ENCODE measurements around the gene REXO5.
"Not testable (repeated sequence)": the region's sequence is repeated elsewhere in the genome, so short reads cannot be mapped to it uniquely, and the experiment has no call there.

The REXO5 gene

DNA sequence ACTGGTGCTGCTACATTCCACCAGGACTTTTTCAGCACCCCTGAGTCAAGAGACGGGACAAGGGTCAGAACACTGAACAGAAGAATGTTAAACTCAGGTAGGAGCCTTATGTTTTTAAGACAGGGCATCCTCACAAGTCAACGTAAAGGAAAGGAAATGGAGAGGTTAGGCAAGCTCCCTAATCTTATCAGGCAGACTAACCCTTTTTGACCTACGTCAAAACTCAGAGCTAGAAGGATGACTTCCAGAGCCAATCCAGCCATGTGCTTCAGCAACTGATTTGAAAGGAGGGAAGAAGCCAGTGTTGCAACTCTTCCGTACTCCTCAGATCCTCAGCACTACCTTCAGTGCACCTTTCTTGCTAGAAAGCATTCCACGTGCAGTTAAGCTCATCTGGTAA is 46.8 kb downstream of the REXO5 start:
- no peak for DNase-seq

DNA sequence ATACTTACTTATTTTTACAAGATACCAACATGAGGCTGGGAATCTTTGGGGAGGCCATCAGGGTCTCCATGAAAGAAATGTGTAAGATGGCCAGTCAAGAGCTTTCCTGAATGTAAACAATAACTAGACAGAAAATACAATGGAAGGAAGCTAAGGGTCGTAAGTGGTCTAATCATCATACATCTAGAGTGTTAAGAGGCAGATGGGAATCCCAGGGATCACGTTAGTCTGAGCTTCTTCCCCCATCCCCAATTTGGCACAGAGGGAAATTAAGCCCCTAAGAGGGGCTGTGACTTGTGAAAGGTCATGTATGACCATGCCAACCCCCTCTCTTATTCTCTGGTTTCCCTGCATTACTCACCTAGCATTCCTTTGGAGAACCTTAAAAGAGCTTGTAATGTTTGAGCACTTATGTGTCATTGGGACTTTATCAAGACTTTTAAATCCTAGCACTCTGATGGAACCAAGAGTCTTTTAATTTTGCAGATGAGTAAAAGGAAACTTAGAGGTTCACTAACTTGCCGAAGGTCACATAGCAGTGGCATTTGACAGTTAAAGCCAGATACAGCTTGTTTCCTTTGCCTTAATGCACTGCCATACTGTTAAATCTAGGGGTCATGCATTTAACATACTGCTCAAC is 47.8 kb downstream of the REXO5 start:
- no peak for DNase-seq

DNA sequence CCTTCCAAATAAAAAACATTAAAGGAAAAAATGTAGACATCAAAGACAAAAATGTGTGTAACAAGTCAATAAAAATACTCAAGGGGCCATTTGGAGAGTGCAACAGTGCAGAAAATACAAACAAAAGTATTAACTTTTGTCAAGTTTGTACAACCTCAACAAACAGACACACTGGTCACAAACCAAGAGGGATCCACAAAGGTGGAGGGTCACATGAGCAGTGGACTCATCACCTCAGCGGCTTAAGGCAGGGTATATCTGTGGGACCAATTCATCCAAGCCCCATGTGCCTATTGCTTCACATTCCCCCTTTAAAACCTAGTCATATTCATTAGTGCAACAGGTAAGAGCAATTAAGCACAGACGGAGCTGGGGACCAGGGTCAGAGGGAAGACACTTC is 48.6 kb downstream of the REXO5 start:
- no peak for DNase-seq

- no peak for DNase-seq
Observed at GRCh38 chr16:20857281-20857680, 51.0 kb downstream of the REXO5 start.

GRCh38 chr16:20859229-20859628 is 52.9 kb downstream of the REXO5 start:
- DNase-seq: no peak

DNA sequence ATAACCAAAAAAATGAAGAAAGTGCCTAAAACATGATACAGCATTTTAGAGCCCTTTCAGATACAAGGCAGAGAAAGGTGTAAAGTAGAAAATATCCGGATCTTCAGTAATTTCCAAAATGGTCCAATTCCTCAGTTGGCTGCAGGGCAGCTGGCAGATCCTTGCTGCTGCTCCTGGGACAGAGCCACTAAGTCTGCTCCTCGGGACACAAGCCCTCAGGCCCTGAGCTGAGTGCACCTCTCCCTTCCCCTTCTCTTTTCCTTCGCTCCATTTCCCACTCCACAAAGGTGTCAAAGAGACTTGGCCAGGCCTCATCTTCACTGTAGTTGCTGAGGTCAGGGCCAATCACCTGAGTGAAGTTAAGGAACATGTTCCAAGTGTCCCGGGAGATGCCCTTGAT is 53.4 kb downstream of the REXO5 start:
- DNase-seq: no peak

DNA sequence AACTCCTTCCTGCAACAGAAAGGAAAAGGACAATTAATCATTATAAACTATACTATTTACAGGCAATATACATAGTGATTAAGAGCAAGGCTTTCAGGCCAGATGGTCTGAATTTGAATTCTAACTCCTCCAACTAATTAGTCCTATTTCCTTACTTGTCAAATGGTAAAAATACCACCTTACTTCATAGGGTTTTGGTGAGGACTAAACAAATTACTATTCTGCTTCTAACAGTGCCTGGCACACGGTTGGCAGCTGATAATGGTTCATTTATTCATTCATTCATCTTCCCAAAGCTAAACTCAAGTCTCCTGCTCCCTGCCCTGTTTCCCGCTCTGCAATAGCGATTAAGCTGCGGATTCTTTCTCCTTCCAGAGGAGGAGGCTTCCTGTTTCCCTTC is 54.0 kb downstream of the REXO5 start:
- DNase-seq: no peak

- not testable (repeated sequence) for DNase-seq
Observed at GRCh38 chr16:20860995-20861394, 54.7 kb downstream of the REXO5 start.

DNA sequence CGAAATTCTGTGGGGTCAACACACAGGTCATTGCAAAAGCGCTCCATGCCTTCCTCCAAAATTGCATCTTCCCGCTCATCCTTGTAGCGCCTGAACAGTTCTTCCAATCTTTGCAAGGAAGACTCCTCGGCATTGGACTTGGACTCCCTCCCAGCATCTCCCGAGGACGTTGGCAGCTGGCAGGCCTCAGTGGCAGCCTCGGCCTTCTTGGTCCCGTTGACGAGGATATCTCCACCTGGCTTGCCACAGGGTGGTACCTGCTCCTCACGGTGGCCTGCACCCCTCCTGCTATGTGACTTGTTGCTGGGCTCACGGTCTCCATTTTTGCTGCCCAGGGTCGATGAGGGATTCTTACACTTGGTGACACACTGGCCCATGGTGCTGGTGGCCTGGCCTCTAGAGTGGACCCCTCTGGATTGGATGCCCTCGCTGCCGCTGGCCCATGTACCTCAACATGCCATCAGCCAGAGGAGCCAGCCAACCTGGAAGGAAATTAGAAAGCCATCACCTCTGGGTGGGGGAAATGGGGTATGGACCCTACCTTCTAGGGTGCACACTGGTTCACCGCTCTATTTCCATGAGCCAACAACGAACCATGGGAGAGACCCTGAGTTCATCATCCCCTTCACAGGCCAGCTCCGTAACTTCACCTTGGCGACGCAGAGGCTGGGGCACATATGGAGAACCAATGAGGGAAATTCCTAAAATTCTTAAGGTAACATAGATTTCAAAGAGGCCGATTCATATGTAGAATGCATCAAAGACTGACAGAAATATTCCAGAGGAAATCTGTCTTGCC is 56.0 kb downstream of the REXO5 start:
- no peak for DNase-seq

- not testable (repeated sequence) for DNase-seq
Observed at GRCh38 chr16:20864376-20864775, 58.0 kb downstream of the REXO5 start.

DNA sequence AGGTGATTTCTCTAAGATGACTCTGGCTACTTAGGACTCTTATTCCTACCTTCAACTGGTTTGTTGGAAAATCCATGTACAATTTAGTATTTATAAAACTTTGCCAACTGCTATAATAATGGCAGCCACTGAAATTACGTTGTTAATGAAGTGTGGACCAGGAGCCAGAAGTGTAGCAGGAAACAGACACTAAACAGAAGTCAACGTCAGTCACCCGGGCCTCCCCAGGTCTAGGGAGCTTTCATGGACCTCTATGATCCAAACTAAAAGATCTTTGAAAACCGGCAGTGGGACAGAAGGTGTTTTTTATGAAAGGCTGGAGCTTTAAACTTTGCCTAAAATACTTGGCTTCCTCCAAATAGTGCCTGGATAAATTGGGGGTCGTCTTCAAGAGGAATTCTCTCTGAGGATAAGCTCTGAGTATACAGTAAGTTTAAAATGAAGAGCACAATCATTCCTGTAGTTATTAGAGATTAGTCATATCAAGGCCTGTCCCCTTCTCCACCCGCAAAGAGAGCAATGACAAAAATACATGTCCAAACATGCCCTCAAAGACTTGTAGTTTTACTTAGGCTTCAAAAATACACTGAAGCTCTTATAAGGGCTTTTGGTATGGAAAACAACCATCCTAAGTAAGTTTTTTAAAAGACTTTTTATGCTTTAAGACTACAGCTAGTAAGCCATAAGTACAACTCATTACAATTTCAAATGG is 59.2 kb downstream of the REXO5 start:
- DNase-seq: no peak

- no peak for DNase-seq
Observed at GRCh38 chr16:20866145-20866772, 59.9 kb downstream of the REXO5 start.

DNA sequence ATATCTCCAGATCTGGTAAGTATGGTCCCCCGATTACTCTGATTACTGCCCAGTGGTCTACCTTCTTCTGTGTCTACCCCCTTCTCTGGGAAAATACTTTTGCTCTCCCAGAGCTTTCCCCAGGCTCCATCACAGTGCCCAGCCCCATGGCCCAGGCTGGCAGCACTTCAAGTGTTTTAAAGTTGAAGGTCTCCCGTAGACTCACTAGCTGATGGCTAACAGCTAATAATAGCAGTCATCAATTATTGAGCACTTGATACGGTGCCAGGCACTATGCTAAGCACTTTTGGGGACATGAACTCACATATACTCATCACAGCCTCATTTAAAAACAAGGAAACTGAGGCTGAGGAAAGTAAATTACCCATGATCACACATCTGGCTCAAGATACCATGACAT is 60.5 kb downstream of the REXO5 start:
- no peak for DNase-seq

GRCh38 chr16:20867585-20867984 is 61.3 kb downstream of the REXO5 start:
- DNase-seq: no peak

GRCh38 chr16:20868890-20869289 is 62.6 kb downstream of the REXO5 start:
- DNase-seq: no peak

- peak; percentile 16 to 18 for DNase-seq
Observed at GRCh38 chr16:20870122-20870820, 63.9 kb downstream of the REXO5 start.

- no peak for DNase-seq
Observed at GRCh38 chr16:20871258-20871657, 64.9 kb downstream of the REXO5 start.

DNA sequence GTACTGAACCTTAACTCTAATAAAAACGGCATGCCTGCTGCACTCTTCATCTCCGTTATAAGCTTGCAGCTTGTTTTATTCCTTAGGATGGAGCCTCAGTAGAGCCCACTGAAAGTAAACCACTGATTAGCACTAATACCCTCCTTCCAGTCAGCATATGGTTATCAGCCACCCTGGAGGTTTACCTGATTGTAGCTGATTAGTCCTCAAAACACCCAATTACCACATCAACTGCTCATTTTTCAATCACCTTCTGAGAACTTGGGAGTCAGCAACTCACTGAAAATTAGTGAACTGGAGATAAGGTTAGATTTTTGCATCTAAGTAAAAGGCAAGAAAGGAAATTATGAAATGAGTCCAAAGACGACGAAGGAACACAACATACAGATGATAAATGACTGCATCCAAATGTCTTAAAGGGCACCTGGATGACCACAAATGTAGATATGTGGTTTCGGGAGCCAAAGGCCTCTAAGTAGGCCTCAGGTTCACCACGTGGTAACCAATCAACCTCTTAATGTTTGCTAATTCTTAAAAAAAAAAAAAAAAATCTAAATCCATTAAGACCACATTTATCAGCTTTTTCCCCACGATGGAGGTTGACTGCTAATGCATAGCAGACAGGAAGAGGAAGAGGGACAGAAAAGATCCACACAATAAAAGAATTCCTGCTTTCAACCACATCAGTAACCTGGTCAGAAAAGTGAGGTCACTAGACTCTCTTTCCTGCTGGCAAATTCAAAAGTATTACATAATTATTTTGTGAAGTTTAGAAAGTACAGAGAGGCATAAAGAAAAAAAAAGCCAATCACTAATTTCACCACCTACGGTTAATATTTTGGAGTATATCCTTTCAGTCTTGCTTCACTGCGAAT is 65.9 kb downstream of the REXO5 start:
- no peak for DNase-seq

- no peak for DNase-seq
Observed at GRCh38 chr16:20873331-20873730, 67.0 kb downstream of the REXO5 start.

DNA sequence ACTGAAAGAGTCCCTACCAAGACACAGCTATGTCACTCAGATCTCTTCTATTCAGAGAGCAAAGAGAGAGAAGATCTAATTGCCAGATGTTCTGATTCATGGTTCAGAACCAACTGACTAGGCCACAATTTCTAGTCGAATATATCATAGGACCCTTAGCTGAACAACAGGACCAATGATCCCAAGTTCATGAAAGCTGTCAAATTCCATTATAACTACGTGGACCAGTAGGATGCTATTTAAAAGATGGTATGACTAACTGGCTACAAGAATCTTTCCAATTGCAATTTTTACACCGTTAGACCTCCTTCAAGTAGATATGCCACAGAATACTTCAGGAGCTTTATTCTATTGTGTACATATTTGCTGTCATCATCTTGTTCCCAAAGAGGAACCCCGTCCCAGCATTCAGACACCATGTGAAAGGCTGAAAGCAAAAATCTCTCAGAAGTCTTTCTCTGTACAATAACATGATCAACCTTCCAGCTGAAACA is 67.8 kb downstream of the REXO5 start:
- no peak for DNase-seq

DNA sequence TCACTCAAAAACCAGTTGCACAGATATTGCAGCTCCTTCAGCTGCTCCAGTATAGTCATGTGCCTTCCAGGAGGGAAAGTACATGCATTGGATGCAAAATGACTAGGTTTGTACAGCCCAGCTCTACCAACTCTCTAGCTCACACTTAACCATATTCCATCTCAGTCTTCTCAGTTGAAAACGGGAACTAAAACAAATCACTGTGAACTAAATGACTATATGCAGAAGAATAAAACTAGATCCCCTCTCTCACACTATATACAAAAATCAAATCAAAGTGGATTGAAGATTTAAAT is 69.0 kb downstream of the REXO5 start:
- DNase-seq: no peak

DNA sequence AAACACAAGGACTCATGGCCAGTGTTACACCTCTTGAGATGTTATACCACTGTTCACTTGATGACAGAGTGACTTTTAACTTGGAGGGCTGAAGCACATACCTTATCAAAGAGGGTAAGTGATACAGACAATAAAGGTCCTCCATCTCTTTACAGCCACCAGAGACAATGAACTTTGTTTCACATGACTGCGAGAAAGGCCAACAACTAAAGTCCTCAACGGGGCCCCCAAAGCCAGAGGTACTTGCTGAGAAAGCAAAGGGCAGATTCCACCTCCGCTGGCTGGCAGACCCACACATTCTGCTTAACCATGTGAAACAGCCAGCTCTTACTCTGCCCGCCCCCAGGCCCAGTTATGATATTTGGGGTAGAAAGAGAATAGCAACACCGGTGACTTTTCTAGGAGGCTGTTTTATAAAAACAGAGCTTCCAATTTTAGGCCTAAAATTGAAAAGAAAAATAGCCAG is 72.4 kb downstream of the REXO5 start:
- no peak for DNase-seq
